Measurements from ENCODE around the gene PGGT1B. TPM values are rescaled to one million over a fixed set of nuclear protein-coding genes. Genes with fewer than 3 reads are reported as not detected.

The PGGT1B gene
- total and polyA plus RNA-seq, 2 donors from 2014 or later = 7.1 to 51.1 TPM

GRCh38 chr5:115265220-115265619, 2.5 kb upstream of the PGGT1B start:
- intact Hi-C loops (cut with DNase I) = no loop called here
- Histone ChIP-seq H3K9me3 (ENCODE audit: control insufficient read depth in 2 of 3, insufficient read depth in 1 of 3, low read length in 3 of 3) (no peaks in the 10 kb centered on the region), H3K27ac (ENCODE audit: low read depth in 2 of 2, low read length in 2 of 2) (no peak overlapping the region), H3K36me3 (ENCODE audit: control insufficient read depth in 2 of 3, insufficient read depth in 3 of 3, low read length in 3 of 3) (no peaks in the 10 kb centered on the region), H3K9ac (ENCODE audit: low read length in 3 of 3) (no peak overlapping the region), H3K27me3 (ENCODE audit: control insufficient read depth, insufficient read depth, low read length) (no peaks in the 10 kb centered on the region), H3K4me1 (ENCODE audit: control insufficient read depth in 2 of 3, insufficient read depth in 2 of 3, low read depth in 1 of 3, low read length in 3 of 3) (peaks cover 0 to 9% (median 8%) of the 10 kb centered on the region in 3 donors), H3K4me3 (ENCODE audit: low read length in 3 of 3) (no peak overlapping the region)
- no peak for FAIRE-seq
- DNase-seq = peak in 1 of 5 donors; percentile 68
- no peak for TF ChIP-seq CTCF (IDR thresholded peaks at IDR 0.05; ENCODE audit: borderline replicate concordance, extremely low read depth, insufficient read depth)

- peak in 1 of 5 donors; percentile 78 for DNase-seq
- no peaks in the 10 kb centered on the region for H3K9me3 ChIP-seq (ENCODE audit: control insufficient read depth in 2 of 3, insufficient read depth in 1 of 3, low read length in 3 of 3)
- no peak overlapping the region for H3K27ac ChIP-seq (ENCODE audit: low read depth in 2 of 2, low read length in 2 of 2)
- intact Hi-C loops (cut with DNase I) = no loop called here
- no peak for TF ChIP-seq CTCF (IDR thresholded peaks at IDR 0.05; ENCODE audit: borderline replicate concordance, extremely low read depth, insufficient read depth)
- H3K9ac ChIP-seq (ENCODE audit: low read length in 3 of 3) = no peak overlapping the region
- no peak overlapping the region for H3K4me3 ChIP-seq (ENCODE audit: low read length in 3 of 3)
- no peak for FAIRE-seq
- H3K27me3 ChIP-seq (ENCODE audit: control insufficient read depth, insufficient read depth, low read length) = no peaks in the 10 kb centered on the region
- peaks cover 0 to 9% (median 8%) of the 10 kb centered on the region in 3 donors for H3K4me1 ChIP-seq (ENCODE audit: control insufficient read depth in 2 of 3, insufficient read depth in 2 of 3, low read depth in 1 of 3, low read length in 3 of 3)
- H3K36me3 ChIP-seq (ENCODE audit: control insufficient read depth in 2 of 3, insufficient read depth in 3 of 3, low read length in 3 of 3) = no peaks in the 10 kb centered on the region
Observed at GRCh38 chr5:115264786-115265185, 2.1 kb upstream of the PGGT1B start.

- no peak for DNase-seq
- H3K4me3 ChIP-seq (ENCODE audit: low read length in 3 of 3) = peak overlapping the region; percentile 82 to 97 (median 85)
- peaks cover 0 to 9% (median 8%) of the 10 kb centered on the region in 3 donors for H3K4me1 ChIP-seq (ENCODE audit: control insufficient read depth in 2 of 3, insufficient read depth in 2 of 3, low read depth in 1 of 3, low read length in 3 of 3)
- H3K9ac ChIP-seq (ENCODE audit: low read length in 3 of 3) = peak overlapping the region; percentile 28 to 80 (median 74)
- no peaks in the 10 kb centered on the region for H3K27me3 ChIP-seq (ENCODE audit: control insufficient read depth, insufficient read depth, low read length)
- peak overlapping the region; percentile 36 to 71 for H3K27ac ChIP-seq (ENCODE audit: low read depth in 2 of 2, low read length in 2 of 2)
- H3K36me3 ChIP-seq (ENCODE audit: control insufficient read depth in 2 of 3, insufficient read depth in 3 of 3, low read length in 3 of 3) = no peaks in the 10 kb centered on the region
- intact Hi-C loops (cut with DNase I) = no loop called here
- H3K9me3 ChIP-seq (ENCODE audit: control insufficient read depth in 2 of 3, insufficient read depth in 1 of 3, low read length in 3 of 3) = no peaks in the 10 kb centered on the region
- TF ChIP-seq CTCF (IDR thresholded peaks at IDR 0.05; ENCODE audit: borderline replicate concordance, extremely low read depth, insufficient read depth) = no peak
- FAIRE-seq = no peak
Observed at GRCh38 chr5:115263078-115263380, 352 bp upstream of the PGGT1B start.

GRCh38 chr5:115262011-115262320, 711 bp downstream of the PGGT1B start:
- Histone ChIP-seq H3K9me3 (ENCODE audit: control insufficient read depth in 2 of 3, insufficient read depth in 1 of 3, low read length in 3 of 3) (no peaks in the 10 kb centered on the region), H3K36me3 (ENCODE audit: control insufficient read depth in 2 of 3, insufficient read depth in 3 of 3, low read length in 3 of 3) (no peaks in the 10 kb centered on the region), H3K4me1 (ENCODE audit: control insufficient read depth in 2 of 3, insufficient read depth in 2 of 3, low read depth in 1 of 3, low read length in 3 of 3) (peaks cover 0 to 9% (median 8%) of the 10 kb centered on the region in 3 donors), H3K27me3 (ENCODE audit: control insufficient read depth, insufficient read depth, low read length) (no peaks in the 10 kb centered on the region), H3K9ac (ENCODE audit: low read length in 3 of 3) (peak overlapping the region; percentile 28 to 76 (median 74)), H3K27ac (ENCODE audit: low read depth in 2 of 2, low read length in 2 of 2) (no peak overlapping the region), H3K4me3 (ENCODE audit: low read length in 3 of 3) (peak overlapping the region; percentile 82 to 97 (median 85))
- TF ChIP-seq CTCF (IDR thresholded peaks at IDR 0.05; ENCODE audit: borderline replicate concordance, extremely low read depth, insufficient read depth) = no peak
- DNase-seq = peak in 2 of 5 donors; percentile 24 to 76
- no peak for FAIRE-seq
- intact Hi-C loops (cut with DNase I) = no loop called here

All from kidney (tissue), 14 donors.